ENCODE results near the gene LY6G6C. TPM values are rescaled to one million over a fixed set of nuclear protein-coding genes. Genes with fewer than 3 reads are reported as not detected.

The LY6G6C gene
- total and polyA plus RNA-seq, 2 donors (not counting 1 experiment from before 2014, with no cell fraction given) = 0.13 TPM; not detected in 1

- TF ChIP-seq CTCF (IDR thresholded peaks at IDR 0.05) = no peak
- no peak for TF ChIP-seq EZH2 (IDR thresholded peaks at IDR 0.05; ENCODE audit: borderline replicate concordance, insufficient read depth, low read depth, low read length, poor library complexity, severe bottlenecking)
- Histone ChIP-seq H3K79me2 (ENCODE audit: control insufficient read depth, insufficient read depth, low read length) (no peaks in the 10 kb centered on the region), H4K20me1 (ENCODE audit: control insufficient read depth, insufficient read depth, low read length, poor library complexity, severe bottlenecking) (no peaks in the 10 kb centered on the region), H3K27ac (ENCODE audit: low read length in 2 of 2) (no peak overlapping the region), H3K9ac (ENCODE audit: low read length) (no peak overlapping the region), H2AFZ (ENCODE audit: insufficient read depth, low read depth, low read length, poor library complexity, severe bottlenecking) (no peak overlapping the region), H3K27me3 (replicated peaks in 1 of 4; ENCODE audit: control extremely low read depth in 1 of 4, control insufficient read depth in 3 of 4, insufficient read depth in 4 of 4, low read length in 3 of 4) (no peaks in the 10 kb centered on the region), H3K4me1 (ENCODE audit: control insufficient read depth in 2 of 2, insufficient read depth in 2 of 2, low read length in 2 of 2) (peaks cover 3 to 5% of the 10 kb centered on the region in 2 donors), H3K36me3 (replicated peaks in 1 of 2; ENCODE audit: control extremely low read depth in 1 of 2, control insufficient read depth in 1 of 2, extremely low read depth in 1 of 2, insufficient read depth in 2 of 2, low read length in 1 of 2) (no peaks in the 10 kb centered on the region), H3K4me3 (ENCODE audit: control extremely low read depth in 1 of 5, extremely low read depth in 1 of 5, insufficient read depth in 1 of 5, low read depth in 2 of 5, low read length in 4 of 5) (no peak overlapping the region), H3K4me2 (replicated peaks; ENCODE audit: low read depth, low read length, poor library complexity, severe bottlenecking) (no peak overlapping the region), H3K9me3 (ENCODE audit: control extremely low read depth in 1 of 3, control insufficient read depth in 2 of 3, insufficient read depth in 1 of 3, low read length in 2 of 3) (no peaks in the 10 kb centered on the region)
- no peaks in the 10 kb centered on the region for H3K9me3 Mint-ChIP-seq (ENCODE audit: insufficient read depth)
- H3K4me3 Mint-ChIP-seq = no peak overlapping the region
- H3K4me1 Mint-ChIP-seq = peaks cover 6% of the 10 kb centered on the region
- no CpG with 5 or more reads among the region's 1 CpG for WGBS (ENCODE audit: insufficient coverage)
- no peak for DNase-seq
- ATAC-seq (ENCODE audit: low read depth) = no peak
- CTCF ChIA-PET = no interaction called here
- H3K27ac Mint-ChIP-seq = no peak overlapping the region
- no peaks in the 10 kb centered on the region for H3K27me3 Mint-ChIP-seq
- POLR2A ChIA-PET = no interaction called here
- intact Hi-C loops (cut with micrococcal nuclease) = no loop called here
These were observed 3.3 kb downstream of the LY6G6C start for GRCh38 chr6:31718265-31718664.

GRCh38 chr6:31717499-31718222, 3.9 kb downstream of the LY6G6C start:
- no peaks in the 10 kb centered on the region for H3K36me3 ChIP-seq (replicated peaks in 1 of 2; ENCODE audit: control extremely low read depth in 1 of 2, control insufficient read depth in 1 of 2, extremely low read depth in 1 of 2, insufficient read depth in 2 of 2, low read length in 1 of 2)
- H3K27me3 Mint-ChIP-seq = peaks cover 1% of the 10 kb centered on the region
- H3K9ac ChIP-seq (ENCODE audit: low read length) = no peak overlapping the region
- H3K4me1 ChIP-seq (ENCODE audit: control insufficient read depth in 2 of 2, insufficient read depth in 2 of 2, low read length in 2 of 2) = no peaks in the 10 kb centered on the region
- no peaks in the 10 kb centered on the region for H3K79me2 ChIP-seq (ENCODE audit: control insufficient read depth, insufficient read depth, low read length)
- no peak overlapping the region for H3K4me3 ChIP-seq (ENCODE audit: control extremely low read depth in 1 of 5, extremely low read depth in 1 of 5, insufficient read depth in 1 of 5, low read depth in 2 of 5, low read length in 4 of 5)
- CTCF ChIA-PET = no interaction called here
- no peaks in the 10 kb centered on the region for H3K27me3 ChIP-seq (replicated peaks in 1 of 4; ENCODE audit: control extremely low read depth in 1 of 4, control insufficient read depth in 3 of 4, insufficient read depth in 4 of 4, low read length in 3 of 4)
- no peak overlapping the region for H3K4me3 Mint-ChIP-seq
- no peak overlapping the region for H3K27ac Mint-ChIP-seq
- ATAC-seq (ENCODE audit: low read depth) (no peak), DNase-seq (no peak)
- H3K4me1 Mint-ChIP-seq = peaks cover 1% of the 10 kb centered on the region
- 92% methylated on average over 7 of the region's 10 CpGs for WGBS (ENCODE audit: insufficient coverage)
- TF ChIP-seq CTCF (IDR thresholded peaks at IDR 0.05) = no peak
- TF ChIP-seq EZH2 (IDR thresholded peaks at IDR 0.05; ENCODE audit: borderline replicate concordance, insufficient read depth, low read depth, low read length, poor library complexity, severe bottlenecking) = no peak
- intact Hi-C loops (cut with micrococcal nuclease) = no loop called here
- H4K20me1 ChIP-seq (ENCODE audit: control insufficient read depth, insufficient read depth, low read length, poor library complexity, severe bottlenecking) = no peaks in the 10 kb centered on the region
- H3K4me2 ChIP-seq (replicated peaks; ENCODE audit: low read depth, low read length, poor library complexity, severe bottlenecking) = no peak overlapping the region
- H3K9me3 Mint-ChIP-seq (ENCODE audit: insufficient read depth) = no peaks in the 10 kb centered on the region
- no peak overlapping the region for H3K27ac ChIP-seq (ENCODE audit: low read length in 2 of 2)
- POLR2A ChIA-PET = no interaction called here
- H3K9me3 ChIP-seq (ENCODE audit: control extremely low read depth in 1 of 3, control insufficient read depth in 2 of 3, insufficient read depth in 1 of 3, low read length in 2 of 3) = no peaks in the 10 kb centered on the region
- H2AFZ ChIP-seq (ENCODE audit: insufficient read depth, low read depth, low read length, poor library complexity, severe bottlenecking) = no peak overlapping the region
